GM10847 (cell line): ENCODE results near the gene ADAR.

Experiments used
- POLR2A ChIP-seq: IDR thresholded peaks from 2 replicates; pipeline ENCODE4 v1.6.1; 2011; ENCODE audit not compliant: insufficient read length; ENCODE audit errors: extremely low read depth

ADAR gene

DNA sequence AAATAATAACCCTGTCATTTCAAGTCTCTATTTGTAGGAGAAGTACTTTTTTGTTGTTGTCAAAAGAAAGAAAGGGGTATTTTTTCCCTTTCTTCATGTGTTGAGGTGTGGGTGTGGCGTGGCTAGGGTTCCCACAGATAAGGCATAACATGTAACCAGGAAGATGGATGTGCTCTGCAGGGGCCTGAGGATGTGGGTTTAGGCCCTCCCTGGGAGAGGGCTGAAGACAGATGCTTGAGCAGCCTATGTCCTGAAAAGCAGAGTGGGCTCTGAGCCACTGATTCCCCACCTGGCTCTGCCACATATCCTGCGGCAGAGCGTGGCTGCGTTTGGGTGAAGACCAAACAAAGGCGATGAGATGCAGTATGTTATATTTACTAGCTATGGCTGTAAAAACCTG lies 13.9 kb upstream of the ADAR start:
- no peak for TF ChIP-seq POLR2A

DNA sequence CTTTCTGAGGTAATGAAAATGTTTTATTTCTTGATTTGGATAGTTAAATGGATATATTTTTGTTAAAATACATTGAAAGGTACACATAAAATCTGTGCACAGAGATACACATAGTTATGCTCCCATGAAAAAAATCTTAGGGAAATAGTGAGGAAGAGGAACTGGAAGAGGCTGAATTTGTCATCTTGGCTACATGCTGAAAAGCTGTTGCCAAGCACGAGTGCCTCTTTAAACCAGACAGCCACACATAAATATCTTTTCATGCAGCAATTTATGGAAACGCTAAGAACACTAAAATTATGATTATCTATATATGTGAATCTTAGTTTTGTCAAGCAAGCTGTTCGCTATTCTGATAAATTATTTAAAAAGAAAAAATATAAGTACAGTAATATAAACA lies 12.8 kb upstream of the ADAR start:
- TF ChIP-seq POLR2A, result no peak

DNA sequence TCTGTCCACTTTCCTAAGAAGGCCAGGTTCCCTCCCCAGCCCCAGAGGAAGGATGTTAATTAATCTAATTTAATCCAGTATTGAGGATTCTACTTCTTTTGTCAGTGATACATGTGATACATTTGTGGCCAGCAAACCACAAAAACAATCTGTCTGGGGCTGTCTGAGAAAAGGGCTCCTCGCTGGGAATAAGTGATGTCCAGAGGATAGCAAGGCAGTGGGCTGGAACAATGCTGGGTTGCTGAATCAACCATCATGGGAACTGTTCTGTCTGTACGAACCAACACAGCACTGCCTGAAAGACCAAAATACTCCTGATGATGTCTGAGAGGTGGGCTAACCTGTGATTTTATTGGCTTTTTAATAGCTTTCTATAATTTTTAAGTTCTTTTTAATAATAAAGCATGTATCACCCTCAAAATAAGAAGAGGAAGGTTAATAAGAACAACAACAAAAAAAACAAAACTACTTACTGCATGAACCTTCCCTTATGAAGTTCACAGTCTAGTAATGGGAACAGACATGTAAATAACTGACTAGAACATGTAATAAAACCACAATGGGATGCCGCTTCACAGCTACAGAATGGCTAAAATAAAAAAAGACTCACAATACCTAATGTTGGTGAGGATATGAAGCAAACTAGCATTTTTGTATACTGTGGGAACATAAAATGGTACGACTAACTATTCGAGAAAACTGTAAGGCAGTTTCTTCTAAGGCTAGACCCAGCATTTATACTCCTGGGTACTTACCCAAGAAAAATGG lies 11.4 kb upstream of the ADAR start:
- TF ChIP-seq POLR2A, result no peak

DNA sequence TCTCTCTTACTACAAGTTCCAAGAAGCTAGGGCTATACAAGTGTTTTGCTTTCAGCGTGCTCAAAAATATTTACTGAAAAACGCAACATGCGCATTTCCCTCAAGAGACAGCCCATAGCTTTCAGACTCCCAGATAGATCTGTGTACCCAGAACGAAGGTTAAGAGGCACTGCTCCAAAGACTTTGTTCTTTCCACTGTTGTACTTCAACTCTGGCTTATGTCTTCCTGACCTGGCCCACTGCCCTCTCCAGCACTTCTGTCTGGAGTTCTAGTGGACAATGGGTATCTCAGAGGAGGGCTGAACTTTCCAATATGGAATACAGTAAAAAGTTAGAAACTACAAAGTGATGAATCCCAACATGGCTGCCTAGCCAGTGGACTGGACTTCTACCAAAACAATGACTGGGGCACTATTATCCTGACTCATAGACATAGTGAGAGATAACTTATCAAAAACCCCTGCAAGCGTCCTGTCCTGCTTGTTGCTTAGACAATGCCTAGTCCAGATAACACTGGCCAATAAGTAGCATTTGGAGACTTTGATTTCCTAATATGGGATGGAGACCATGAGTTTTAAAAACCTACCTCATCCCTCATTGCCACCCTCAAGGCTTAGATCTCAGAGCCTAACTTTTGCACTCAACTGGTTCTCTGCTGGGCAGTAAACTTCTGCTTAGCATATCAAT lies 8.8 kb upstream of the ADAR start:
- no peak for TF ChIP-seq POLR2A

DNA sequence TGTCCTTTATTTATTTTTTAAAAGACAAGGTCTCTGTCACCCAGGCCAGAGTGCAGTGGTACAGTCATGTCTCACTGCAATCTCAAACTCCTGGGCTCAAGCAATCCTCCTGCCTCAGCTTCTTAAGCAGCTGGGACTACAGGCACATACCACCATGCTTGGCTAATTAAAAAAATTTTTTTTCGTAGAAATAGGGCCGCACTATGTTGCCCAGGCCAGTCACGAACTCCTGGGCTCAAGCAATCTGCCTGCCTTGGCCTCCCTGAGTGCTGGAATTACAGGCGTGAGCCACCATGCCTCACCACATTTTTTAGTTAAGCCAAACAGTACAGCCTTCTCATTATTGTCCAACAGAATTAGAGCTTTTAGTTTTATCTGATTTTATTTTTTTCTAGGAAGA lies 7.4 kb upstream of the ADAR start:
- no peak for TF ChIP-seq POLR2A

DNA sequence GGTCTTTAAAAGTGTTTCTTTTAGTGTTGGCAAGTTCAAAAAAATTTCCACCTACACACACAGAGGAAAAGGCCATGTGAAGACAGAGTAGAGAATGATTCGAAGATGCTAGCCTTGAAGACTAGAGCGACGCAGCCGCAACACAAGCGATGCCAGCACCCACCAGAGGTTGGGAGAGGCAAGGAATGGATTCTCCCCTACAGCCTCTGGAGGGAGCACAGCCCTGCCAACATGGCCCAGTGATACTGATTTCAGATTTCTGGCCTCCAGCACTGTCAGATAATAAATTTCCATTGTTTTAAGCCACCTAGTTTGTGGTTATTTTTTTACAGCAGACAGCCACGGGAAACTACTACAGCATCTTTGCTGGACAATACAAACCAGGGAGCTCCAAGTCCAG lies 6.9 kb upstream of the ADAR start:
- TF ChIP-seq POLR2A, result no peak

DNA sequence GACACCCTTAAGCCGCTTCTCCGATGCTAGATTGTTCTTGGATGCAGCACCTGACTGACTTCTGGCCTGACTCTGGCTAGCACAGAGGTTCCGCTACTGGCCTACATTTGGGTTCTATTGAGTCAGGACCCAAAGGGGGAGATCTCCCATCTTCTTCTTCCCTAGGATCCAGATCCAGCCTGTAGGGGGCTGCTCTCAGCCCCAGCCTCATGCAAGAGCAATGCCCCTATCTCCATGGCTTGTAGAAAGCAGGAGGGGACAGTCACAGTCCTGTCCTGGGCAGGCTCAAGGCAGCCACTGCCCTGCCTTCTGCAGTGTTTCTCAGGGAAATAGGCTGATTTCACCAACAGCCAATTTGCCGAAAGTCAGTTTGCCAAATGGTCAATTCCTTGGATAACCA lies 6.3 kb upstream of the ADAR start:
- no peak for TF ChIP-seq POLR2A

DNA sequence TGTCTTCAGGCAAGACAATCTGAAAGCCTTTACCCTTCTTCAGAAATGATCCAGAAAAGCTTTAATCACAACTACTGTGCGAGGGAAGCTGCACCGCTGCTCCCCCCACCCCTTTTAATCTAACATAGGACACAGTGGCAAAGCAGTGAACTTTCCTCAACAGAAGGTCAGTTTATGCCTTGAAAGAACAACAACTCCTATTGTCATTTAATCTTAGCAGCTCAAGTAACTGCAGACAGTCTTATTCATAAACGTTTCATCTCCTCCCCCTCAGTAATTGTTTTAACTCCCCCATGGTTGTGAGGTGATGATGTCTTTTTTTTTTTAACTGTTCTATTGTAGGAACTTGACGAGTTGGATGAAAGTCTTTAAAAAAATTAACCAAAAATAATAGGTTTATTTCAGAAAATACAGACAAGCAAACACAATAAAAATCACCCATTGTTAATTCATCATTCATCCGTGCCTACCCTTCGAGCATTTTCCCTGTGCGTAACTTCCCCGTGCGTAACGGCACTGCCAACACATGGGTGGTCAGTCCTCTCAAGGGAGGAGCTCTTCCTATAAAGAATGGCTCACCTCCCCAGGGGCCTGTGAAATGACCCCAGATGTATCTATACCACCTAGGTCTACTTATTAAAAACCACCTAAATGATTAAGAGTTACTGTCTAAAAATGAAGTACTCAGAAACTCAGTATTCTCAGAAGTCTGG lies 3.3 kb upstream of the ADAR start:
- TF ChIP-seq POLR2A, result no peak

DNA sequence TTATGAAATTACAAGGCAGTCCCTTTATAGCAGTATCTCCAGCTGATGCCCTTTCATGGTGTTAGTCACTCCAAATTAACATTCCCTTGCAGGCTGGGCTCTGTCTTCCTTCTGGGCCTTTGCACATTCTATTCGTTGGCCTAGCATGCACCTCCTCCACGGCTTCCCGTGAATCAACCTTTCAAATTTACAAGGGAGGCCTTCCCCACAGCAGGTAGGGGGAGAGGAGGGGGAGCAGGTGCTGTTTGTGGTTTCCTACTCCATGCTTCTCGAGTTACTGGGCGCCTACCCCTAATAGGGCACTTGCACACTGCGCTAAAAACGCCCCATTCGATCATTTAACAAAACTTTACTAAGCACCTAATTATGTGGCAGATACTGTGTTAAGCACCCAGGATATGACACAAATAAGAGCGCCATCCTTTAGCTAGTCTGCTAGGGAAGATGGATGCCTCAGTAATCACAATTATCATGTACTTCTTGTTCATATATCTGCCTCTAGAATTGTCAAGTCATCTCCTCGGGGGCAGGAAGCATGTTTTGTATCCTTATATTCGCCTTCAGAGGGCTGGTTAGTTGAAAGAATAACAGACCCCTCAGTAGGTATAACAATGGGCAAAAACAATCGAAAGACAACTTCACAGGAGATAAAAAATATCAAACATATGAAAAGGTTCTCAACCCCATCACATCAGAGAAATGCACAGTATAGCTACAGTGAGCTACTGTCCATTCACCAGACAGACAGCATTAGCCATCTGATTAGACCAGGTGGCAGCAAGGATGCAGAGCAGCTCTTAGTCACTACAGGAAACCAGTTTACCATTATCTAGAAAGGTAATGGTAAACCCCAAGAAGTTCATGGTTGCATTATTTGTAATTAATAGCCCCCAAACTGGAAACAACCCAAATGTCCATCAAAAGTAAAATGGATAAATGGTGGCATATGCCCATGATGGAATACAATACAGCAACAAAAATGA lies 1.7 kb upstream of the ADAR start:
- no peak for TF ChIP-seq POLR2A

DNA sequence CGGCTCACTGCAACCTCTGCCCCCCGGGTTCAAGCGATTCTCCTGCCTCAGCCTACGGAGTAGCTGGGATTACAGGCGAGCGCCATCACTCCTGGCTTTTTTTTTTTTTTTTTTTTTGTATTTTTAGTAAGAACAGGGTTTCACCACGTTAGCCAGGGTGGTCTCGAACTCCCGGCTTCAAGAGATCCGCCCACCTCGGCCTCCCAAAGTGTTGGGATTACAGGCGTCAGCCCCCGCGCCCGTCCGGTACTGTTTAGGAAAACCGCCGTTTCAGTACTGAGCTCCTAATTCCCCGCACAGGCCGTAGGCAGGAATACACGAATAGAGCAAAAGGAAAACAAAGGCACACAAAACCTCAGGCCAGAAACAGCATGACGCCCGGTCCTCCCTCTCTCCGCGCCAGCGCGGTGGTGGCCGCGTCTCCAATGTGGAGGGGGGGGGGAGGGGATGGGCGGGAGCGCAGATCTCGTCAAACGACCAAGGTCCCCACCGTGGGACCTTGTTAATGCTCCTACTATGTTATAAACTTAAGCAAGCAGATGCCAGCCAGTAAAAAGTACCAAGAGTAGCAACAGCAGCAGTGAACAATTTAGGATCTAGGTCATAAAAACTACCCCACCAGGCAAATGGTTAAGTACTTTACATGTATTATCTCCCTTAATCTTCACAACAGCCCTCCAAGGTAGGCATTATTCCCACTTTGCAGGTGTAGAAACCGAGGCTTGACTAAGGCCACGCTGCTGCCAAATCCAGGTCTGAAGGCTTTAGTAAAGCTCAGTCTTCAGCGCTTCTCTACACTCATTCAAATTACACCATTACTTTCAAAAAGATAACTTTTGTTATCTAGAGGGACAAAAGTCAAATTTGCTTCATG lies 648 bp upstream of the ADAR start:
- TF ChIP-seq POLR2A, result no peak

DNA sequence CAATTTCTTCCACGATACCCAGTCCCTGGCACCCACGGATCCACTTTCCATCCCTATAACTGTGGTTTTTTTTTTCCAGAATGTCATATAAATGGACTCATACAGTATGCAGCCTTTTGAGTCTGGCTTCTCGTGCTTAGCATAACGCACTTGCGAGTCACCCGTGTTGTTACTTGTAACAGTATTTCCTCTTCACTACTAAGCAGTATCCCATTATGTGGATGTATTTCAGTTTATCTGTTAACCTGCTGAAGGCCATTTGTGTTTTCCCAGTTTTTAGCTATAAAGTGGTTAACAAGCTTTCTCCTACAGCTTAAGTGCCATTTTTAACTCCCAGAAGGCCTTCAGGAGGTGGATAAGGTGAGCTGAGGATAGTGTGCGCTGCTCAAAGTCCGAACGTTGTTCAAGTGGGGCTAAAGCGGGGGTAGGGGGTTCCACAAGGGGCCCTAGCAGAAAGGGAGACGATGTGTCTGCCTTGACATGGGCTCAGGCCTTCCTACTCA lies 829 bp downstream of the ADAR start:
- TF ChIP-seq POLR2A, result no peak

DNA sequence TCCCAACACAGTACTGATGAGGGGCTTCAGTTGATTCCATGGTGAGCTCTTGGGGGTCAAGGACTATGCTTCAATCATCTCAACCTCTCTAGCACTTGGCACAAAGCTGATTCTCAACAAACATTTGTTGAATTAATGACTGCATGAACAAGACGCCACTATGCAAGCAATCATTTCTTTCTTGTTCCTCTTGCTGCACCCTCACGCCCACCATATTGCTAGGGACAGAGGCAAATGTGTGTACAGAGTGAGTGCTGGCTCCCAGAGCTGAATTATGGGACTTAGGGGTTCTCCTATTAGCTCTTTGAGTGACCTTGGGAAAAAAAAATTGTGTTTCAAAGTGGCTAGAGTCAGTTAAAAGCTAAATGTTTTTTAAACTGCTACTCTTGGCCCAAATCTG lies 2.5 kb downstream of the ADAR start:
- no peak for TF ChIP-seq POLR2A

DNA sequence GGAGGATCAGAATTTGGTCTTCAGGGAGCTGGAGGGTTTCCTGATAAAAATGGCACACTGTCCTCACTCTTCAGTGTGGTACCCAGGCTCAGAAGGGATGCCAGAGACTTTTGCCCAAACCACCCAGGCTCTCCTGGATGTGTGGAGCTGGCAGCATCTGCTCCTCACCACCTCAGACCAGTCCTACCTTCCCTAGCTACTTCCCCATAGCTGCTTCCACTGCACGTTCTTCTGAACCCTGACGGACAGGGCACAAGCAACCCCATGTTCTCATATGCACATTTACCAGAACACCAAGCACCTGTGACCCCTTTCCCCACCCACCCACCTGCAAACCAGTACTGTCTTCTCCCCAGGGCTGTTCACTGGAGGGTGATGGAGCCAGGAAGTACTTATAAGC lies 4.7 kb downstream of the ADAR start:
- TF ChIP-seq POLR2A, result no peak

DNA sequence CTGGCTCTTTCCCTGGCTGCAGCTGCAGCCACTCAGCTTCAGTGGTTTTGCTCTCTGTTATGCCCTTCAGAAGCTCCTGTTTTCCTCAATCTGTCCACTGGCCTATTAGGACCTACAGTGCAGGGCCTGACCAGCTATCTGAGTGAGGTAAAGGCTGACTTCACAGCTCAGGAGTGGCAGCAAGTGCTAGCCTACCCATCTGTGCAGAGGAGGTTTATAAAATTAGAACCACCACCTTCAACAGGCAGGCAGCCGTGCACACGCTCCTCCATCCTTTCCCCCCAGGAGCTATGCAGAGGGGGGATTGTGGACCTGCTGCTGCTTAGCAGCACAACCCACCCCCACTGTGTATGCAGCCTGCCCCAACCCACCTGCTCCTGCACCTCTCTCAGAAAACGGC lies 8.3 kb downstream of the ADAR start:
- TF ChIP-seq POLR2A, result no peak

DNA sequence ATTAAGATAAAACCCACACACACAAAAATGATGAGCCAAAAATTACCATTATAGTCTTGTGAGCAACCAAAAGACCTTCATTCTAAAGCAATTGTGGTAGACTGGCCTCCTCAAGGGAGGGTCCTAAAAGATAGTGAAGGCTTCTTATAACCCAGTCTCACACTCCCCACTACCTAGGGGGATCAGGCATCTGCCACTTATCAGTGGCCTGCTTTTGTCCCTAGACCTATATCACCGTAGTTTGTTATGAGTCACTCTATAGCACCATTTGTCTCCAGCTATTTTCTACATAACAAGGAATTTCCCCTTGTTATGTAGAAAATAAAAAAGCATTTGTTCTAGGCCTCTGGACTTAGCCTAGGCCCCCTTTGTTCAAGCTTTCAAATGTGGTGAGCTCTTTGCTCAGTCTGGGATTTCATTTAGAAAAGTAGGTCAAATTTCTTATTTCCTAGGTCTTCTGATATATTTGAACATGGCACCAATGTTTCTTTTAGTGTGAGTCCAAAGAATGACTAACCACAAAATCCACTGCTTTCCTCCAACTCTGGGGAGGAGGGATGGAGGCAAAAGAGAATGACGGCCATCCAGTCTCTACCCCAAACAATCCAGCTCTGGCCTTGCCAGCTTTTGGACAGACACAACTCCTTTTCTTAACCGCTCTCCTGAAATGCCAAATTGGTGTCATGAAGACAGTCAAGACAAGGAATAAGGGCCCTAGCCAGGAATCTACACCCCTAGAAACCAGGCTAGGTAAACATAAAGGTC lies 8.9 kb downstream of the ADAR start:
- TF ChIP-seq POLR2A, result no peak
